SKM-1 (cell line): ENCODE measurements around the gene NR6A1.

Source experiments
- DNase-seq: peaks from one replicate; lab custom pipeline; 2025; ENCODE audit not compliant: unreplicated experiment; lab: John Stamatoyannopoulos, UW

Gene NR6A1

GRCh38 chr9:124771021-124771866 lies at the start of gene NR6A1:
Gene NR6A1, minus strand, starts transcription at chr9:124771311.
- peak; percentile 96 for DNase-seq

DNA sequence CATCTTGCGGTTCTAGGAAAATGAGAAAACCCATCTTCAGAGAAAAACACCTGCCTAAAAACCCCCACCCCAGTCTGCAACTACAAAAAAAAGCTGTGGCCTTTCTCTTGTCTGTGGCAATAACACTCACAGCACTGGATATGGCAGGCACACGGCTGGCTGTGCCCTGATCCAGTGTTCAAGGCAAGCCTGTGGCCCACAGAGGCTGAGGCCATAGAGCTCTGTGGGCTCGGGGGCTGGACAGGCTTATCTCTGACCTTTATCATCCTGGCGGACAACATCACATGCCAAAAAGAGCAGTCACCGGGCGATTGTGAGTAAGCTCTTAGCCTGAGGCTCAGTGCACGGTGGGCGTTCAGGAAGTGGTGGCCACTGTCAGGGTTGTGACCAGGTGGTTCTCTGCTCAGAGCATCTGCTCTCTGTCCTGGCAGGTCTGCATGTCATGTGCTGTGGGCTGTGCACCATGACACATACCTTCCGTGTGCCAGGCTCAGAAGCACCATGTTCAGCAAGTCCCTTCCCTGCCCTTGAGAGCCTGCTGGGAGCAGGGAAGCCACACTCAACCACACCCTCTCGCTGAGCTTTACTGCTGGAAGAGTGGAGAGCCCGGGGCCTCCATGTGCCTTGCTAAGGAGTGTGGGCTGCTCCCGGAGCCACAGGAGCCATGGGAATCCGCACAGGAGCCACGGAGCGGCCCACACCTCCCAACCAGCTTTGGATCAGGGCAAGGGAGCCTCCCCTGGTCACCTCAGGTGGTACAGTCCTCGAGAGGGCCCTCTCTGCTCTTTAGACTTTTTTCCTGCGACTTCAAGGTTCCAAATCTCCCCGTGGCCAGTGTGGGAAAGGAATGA lies 47.5 kb upstream of the NR6A1 start:
- no peak for DNase-seq

- no peak for DNase-seq
These were observed 44.5 kb upstream of the NR6A1 start for GRCh38 chr9:124815601-124816000.

DNA sequence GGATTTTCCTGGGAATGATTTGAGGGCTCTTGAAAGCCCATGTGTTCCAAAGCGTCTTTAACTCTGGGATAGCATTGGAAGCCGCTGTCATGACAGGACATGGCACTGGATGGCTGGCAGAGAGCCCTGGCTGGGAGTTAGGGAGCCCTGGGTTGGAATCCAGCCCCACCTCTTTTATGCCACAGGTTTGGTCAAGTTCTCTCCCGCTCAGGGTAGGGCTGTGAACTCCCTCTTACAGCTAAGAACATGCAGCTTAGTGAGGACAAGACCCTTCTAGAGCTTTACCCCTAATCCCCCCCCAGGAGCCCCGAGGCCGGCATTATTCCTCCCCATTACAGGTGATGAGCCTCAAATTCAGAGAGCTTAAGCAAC lies 43.0 kb upstream of the NR6A1 start:
- no peak for DNase-seq

DNA sequence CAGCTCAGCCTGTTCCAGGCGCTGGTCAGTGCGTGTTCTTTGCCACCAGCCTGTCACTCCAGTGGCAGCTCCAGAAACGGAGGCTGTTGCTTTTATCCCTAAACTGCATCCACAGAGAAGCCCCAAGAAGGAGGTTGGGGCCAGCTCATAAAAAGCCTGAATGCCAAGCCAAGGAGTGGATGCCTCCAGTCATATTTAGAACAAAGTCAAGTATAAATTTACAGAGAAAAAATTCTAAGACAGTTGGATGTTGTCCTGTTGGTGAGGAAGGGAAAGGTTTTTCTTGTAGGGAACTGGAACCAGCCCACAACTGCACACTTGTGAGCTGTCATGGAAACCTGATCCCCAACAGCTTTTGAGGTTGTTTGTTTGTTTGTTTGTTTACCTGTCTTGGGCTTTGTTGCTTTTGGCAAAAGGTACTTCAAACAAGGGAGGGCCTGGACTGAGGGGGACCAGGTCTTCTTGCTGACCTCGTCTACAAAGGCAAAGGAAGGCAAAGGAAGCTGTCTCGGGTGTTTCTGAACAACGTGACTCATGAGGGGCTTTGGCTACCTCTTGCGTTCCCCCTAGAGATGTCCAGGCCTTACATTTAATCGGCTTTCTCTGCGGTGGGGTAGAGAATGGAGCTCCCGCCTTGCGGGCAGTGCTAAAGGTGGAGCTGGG lies 42.5 kb upstream of the NR6A1 start:
- no peak for DNase-seq

- no peak for DNase-seq
These were observed 41.9 kb upstream of the NR6A1 start for GRCh38 chr9:124813041-124813440.

GRCh38 chr9:124812441-124812876 lies 41.3 kb upstream of the NR6A1 start:
- no peak for DNase-seq

GRCh38 chr9:124810663-124811355 lies 39.7 kb upstream of the NR6A1 start:
- DNase-seq, result no peak

GRCh38 chr9:124809741-124810500 lies 38.8 kb upstream of the NR6A1 start:
- DNase-seq, result no peak

GRCh38 chr9:124809211-124809610 lies 38.1 kb upstream of the NR6A1 start:
- DNase-seq, result no peak

DNA sequence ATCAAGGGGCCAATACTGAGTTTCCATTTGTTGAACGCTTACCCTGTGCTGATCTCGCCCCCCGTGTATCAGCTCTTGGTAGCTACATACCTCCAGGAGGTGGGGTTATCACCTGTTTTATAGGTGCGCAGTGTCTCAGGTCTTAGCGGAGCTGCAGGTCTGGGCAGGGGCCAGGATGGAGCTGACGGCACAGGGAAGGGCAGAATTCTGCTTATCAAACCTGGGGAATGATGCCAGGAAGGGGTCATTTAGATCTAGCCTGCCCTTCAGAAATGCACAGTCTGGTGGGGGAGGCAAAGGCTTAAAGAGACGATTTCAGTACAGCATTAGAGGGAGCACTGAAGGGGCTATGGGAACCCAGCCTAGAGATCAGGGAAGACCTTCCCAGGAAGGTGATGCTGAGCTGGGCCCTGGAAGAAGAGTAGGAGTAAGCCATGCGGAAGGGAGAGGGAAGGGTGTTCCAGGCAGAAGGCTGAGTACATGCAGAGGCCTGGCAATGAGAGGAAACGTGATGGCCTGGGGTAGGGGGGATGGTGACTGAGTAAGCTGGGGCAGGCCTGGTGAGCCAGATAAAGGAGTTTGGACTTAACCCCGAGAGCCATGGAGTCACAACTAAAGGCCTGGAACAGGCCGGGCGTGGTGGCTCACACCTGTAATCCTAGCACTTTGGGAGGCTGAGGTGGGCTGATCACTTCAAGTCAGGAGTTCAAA lies 37.3 kb upstream of the NR6A1 start:
- DNase-seq, result no peak

- no peak for DNase-seq
These were observed 34.1 kb upstream of the NR6A1 start for GRCh38 chr9:124805186-124805585.

DNA sequence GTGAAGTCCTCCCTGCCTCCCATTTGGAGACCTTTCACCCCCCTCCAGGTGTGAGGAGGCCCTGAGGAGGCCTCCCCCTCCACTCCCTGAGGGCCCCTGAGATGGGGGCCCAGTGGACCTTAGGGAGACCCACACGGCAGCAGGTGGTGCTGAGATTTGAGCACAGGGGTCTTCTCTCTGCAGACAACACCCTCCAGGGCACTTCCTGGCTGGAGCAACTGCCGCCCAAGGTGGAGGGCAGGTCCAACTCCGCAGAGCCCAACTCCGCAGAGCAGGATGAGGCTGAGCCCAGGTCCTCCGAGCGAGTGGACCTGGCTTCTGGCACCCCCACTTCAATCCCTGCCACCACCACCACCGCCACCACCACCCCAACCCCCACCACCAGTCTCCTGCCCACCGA lies 32.8 kb upstream of the NR6A1 start:
- no peak for DNase-seq

GRCh38 chr9:124802426-124802825 lies 31.3 kb upstream of the NR6A1 start:
- DNase-seq, result no peak

GRCh38 chr9:124801356-124801755 lies 30.2 kb upstream of the NR6A1 start:
- DNase-seq, result no peak

GRCh38 chr9:124800306-124801259 lies 29.5 kb upstream of the NR6A1 start:
- no peak for DNase-seq

- DNase-seq, result no peak
These were observed 28.3 kb upstream of the NR6A1 start for GRCh38 chr9:124799274-124800006.
